Mesodermal cell (in vitro differentiated cells): ENCODE results near the gene SPTBN4.

ENCODE experiments used
- H3K27ac ChIP-seq: 2 replicates; pipeline ENCODE4 v1.7.0; 2013; ENCODE audit warnings: mild to moderate bottlenecking, low read depth, low read length, moderate library complexity; ENCODE audit not compliant: severe bottlenecking
- H3K36me3 ChIP-seq: 2 replicates; pipeline ENCODE4 v1.7.1; 2013; ENCODE audit warnings: mild to moderate bottlenecking, low read length, moderate library complexity; ENCODE audit not compliant: control insufficient read depth, insufficient read depth
- H3K4me1 ChIP-seq: one replicate; pipeline ENCODE4 v1.7.1; 2013; ENCODE audit warnings: mild to moderate bottlenecking, low read length; ENCODE audit not compliant: insufficient read depth, control insufficient read depth, poor library complexity, severe bottlenecking
- H3K4me3 ChIP-seq: 2 replicates; pipeline ENCODE4 v1.7.0; 2013; ENCODE audit warnings: low read length, control low read depth, mild to moderate bottlenecking; ENCODE audit not compliant: insufficient read depth, poor library complexity, severe bottlenecking; ENCODE audit errors: extremely low read depth
- H3K9me3 ChIP-seq: 2 replicates; pipeline ENCODE4 v1.7.1; 2013; ENCODE audit warnings: mild to moderate bottlenecking, low read length, moderate library complexity; ENCODE audit not compliant: control insufficient read depth
- WGBS, 2 experiments: methylation state at CpG; one replicate each; pipeline ENCODE4 v1.1.5; 2013; ENCODE audit warnings: missing lambda C conversion rate in 2 of 2; ENCODE audit not compliant: insufficient coverage in 2 of 2; 5-methylcytosine and 5-hydroxymethylcytosine counted together

The SPTBN4 gene

GRCh38 chr19:40598121-40598917, 131.5 kb downstream of the SPTBN4 start:
- WGBS, 2 experiments = 1% methylated on average over 11 to 18 of the region's 46 CpGs
- Histone ChIP-seq H3K9me3 (no peaks in the 10 kb centered on the region), H3K4me3 (peak overlapping the region; percentile 48), H3K36me3 (no peaks in the 10 kb centered on the region), H3K27ac (peak overlapping the region; percentile 94), H3K4me1 (peaks cover 31% of the 10 kb centered on the region)

GRCh38 chr19:40598918-40599307, 132.1 kb downstream of the SPTBN4 start:
- Histone ChIP-seq H3K36me3 (no peaks in the 10 kb centered on the region), H3K4me1 (peaks cover 29% of the 10 kb centered on the region), H3K9me3 (no peaks in the 10 kb centered on the region), H3K4me3 (peak overlapping the region; percentile 1), H3K27ac (no peak overlapping the region)
- 0 to 28% methylated on average over 1 to 7 of the region's 15 CpGs for WGBS, 2 experiments

GRCh38 chr19:40599331-40599901, 132.6 kb downstream of the SPTBN4 start:
- peak overlapping the region; percentile 16 for H3K4me3 ChIP-seq
- WGBS, 2 experiments = 12 to 22% methylated on average over 8 to 9 of the region's 9 CpGs
- H3K27ac ChIP-seq = no peak overlapping the region
- no peaks in the 10 kb centered on the region for H3K9me3 ChIP-seq
- H3K4me1 ChIP-seq = peaks cover 27% of the 10 kb centered on the region
- no peaks in the 10 kb centered on the region for H3K36me3 ChIP-seq

DNA sequence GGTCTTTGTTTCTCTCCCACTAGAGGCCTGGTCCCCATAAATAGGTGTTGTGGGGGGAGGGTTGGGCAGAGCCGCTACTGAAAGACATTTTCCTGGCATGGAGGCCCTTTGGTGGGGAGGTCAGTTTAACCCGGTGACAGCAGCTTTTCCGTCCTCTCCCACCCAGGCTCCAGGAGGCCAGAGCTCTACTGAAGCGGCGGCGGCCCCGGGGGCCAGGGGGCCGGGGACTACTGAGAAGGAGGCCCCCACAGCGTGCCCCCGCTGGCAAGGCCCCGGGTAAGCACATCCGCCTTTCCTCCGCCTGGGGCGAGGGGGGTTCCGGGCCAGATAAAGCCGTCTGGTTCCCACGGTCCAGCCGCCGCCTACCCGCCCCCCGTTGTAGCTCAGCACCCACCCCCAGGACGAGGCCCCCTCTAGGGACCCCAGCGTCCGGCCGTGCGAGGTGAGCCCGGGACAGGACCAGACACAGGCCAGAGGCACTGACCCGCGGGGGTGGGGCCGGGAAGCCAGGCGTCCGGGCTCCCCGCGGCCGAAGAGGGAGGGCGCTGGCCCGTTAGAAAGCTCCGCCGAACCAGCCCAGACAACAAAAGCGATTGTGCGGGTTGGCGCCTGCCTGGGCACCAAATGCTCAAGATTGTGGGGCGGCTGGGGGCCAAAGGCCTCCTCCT, 133.2 kb downstream of the SPTBN4 start:
- Histone ChIP-seq H3K4me3 (peak overlapping the region; percentile 16), H3K9me3 (no peaks in the 10 kb centered on the region), H3K4me1 (peaks cover 25% of the 10 kb centered on the region), H3K36me3 (no peaks in the 10 kb centered on the region), H3K27ac (no peak overlapping the region)
- WGBS, 2 experiments = 16 to 22% methylated on average over 33 to 40 of the region's 43 CpGs

- 40 to 46% methylated on average over 6 to 9 of the region's 13 CpGs for WGBS, 2 experiments
- peaks cover 27% of the 10 kb centered on the region for H3K4me1 ChIP-seq
- no peaks in the 10 kb centered on the region for H3K9me3 ChIP-seq
- H3K4me3 ChIP-seq = peak overlapping the region; percentile 27
- H3K36me3 ChIP-seq = no peaks in the 10 kb centered on the region
- no peak overlapping the region for H3K27ac ChIP-seq
Observed at GRCh38 chr19:40600570-40601133, 133.9 kb downstream of the SPTBN4 start.

- no peaks in the 10 kb centered on the region for H3K9me3 ChIP-seq
- H3K4me1 ChIP-seq = peaks cover 27% of the 10 kb centered on the region
- no peaks in the 10 kb centered on the region for H3K36me3 ChIP-seq
- H3K27ac ChIP-seq = no peak within 1 kb of the TSS
- peak within 1 kb of the TSS; percentile 27 for H3K4me3 ChIP-seq
- 7 to 10% methylated on average over 23 to 26 of the region's 82 CpGs for WGBS, 2 experiments
Observed at GRCh38 chr19:40601134-40601974, 134.6 kb downstream of the SPTBN4 start, which contains the start of gene LTBP4. LTBP4 (plus strand) TSS chr19:40601369; CDS start chr19:40601388, 19 bp downstream.

DNA sequence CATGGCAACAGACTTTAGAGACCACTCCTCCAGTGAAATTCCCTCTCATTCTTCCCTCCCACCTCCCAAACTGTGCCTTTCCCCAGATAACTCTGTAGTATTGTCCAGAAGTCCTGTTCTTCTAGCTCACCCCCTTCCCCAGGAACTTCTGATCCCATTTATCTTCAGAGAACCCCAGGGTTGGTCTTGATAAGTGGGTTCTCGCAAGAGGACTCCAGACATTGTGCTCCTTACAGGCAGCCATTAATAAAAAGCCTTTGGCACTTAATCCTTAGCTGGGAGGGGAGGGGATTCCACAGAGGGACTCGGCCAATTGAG, 136.2 kb downstream of the SPTBN4 start:
- no peaks in the 10 kb centered on the region for H3K9me3 ChIP-seq
- peak overlapping the region; percentile 87 for H3K27ac ChIP-seq
- H3K4me1 ChIP-seq = peaks cover 27% of the 10 kb centered on the region
- 0% methylated on average over 1 of the region's 2 CpGs; no CpG with 5 or more reads in 1 of the 2 experiments for WGBS, 2 experiments
- H3K4me3 ChIP-seq = peak overlapping the region; percentile 45
- no peaks in the 10 kb centered on the region for H3K36me3 ChIP-seq

GRCh38 chr19:40603389-40604170, 136.8 kb downstream of the SPTBN4 start:
- WGBS, 2 experiments = 1% methylated on average over 29 to 34 of the region's 43 CpGs
- H3K27ac ChIP-seq = peak overlapping the region; percentile 87
- H3K4me1 ChIP-seq = peaks cover 27% of the 10 kb centered on the region
- peak overlapping the region; percentile 45 for H3K4me3 ChIP-seq
- no peaks in the 10 kb centered on the region for H3K36me3 ChIP-seq
- no peaks in the 10 kb centered on the region for H3K9me3 ChIP-seq

DNA sequence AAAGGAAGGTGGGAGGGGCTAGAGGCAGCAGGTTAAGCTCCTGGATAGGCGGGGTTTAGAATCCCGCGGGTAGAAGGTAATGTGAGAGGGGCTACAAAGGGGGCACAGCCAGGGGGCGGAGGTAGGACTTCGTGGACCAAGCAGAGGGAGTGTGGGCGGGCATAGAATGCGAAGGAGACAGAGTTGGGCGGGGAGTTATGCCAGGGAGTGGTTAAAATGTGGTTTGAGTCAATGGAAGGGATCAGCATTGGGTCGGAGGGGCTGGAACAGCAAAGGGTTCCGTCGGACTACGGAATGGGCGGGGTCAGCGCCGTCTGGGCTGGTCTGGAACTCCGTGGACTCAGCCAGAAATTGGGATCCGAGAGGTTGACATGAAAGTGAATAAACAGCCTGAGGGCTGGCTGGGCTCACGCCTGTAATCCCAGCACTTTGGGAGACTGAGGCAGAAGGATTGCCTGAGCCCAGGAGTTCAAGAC, 137.4 kb downstream of the SPTBN4 start:
- Histone ChIP-seq H3K4me3 (peak overlapping the region; percentile 45), H3K27ac (no peak overlapping the region)

More for the DNA sequence above, 137.4 kb downstream of the SPTBN4 start:
- Histone ChIP-seq H3K36me3 (no peaks in the 10 kb centered on the region), H3K9me3 (no peaks in the 10 kb centered on the region), H3K4me1 (peaks cover 27% of the 10 kb centered on the region)
- WGBS, 2 experiments = 7 to 9% methylated on average over 18 of the region's 18 CpGs
